ENCODE data around the gene DGKQ.

DGKQ gene

DNA sequence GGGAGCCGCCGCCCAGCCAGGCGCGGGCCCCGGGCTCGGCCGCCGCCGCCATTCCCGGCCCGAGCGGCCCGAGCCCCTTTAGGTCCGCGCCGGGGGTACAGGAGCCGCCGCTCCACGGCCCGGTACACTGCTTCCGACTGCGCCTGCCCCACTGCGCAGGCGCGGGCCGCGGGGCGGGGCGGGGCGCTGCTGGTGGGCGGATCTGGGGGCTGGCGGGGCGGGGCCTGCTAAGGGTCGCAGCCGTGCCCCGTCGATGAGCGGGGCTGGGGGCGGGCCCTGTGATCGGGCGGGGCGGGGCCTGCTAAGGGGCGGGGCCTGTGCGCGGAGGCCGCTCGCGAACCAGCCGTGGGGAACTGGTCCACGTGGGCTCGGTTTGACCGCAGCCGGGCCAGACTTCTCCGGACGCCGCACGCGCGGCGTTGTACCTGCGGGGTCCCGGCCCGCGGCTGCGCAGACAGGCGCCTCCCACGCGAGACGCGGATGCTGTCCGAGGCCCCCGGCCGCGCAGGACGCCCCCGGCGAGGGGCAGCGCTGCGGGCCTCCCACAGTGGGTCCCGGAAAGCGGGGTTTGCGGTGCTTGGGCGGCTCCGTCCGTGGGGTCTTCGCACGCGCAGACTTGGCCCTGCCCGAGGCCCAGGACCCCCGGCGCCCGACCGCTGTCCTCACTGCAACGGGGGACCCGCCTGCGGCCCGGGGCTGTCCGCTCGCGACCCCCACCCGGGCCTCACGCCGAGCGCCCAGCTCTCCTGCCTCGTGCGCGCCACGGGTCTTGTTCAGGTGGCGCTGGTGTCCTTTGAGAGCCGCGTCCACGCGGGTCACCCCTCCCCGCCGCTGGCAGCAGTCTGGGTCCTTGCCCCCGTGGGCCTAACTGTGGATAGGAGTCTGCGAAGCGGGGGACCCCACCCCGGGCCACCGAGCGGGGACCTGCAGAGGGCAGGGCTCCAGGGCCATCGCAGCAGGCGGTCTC lies at the start of gene DGKQ:
Gene DGKQ (minus strand): TSS at position 139 of the 967 bp plus-strand sequence. CDS start 87 bp downstream, at position 52.
- peak; percentile 91 to 93 for DNase-seq

DNA sequence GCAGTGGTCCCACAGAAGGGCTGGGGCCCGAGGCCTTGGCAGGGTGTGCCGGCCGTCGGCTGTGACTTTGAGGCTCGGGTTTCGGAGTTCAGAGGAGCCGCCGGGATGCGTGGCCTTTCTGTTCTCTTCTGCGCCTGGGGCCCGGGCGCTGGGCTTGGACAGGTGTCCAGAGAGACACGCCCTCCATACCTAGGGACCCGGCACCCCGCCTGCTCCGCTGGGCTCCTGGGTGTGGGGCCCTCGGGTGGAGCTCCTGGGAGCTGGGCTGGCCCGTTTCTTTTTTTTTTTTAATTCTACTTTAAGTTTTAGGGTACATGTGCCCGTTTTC lies 49.3 kb upstream of the DGKQ start:
- DNase-seq = no peak

DNA sequence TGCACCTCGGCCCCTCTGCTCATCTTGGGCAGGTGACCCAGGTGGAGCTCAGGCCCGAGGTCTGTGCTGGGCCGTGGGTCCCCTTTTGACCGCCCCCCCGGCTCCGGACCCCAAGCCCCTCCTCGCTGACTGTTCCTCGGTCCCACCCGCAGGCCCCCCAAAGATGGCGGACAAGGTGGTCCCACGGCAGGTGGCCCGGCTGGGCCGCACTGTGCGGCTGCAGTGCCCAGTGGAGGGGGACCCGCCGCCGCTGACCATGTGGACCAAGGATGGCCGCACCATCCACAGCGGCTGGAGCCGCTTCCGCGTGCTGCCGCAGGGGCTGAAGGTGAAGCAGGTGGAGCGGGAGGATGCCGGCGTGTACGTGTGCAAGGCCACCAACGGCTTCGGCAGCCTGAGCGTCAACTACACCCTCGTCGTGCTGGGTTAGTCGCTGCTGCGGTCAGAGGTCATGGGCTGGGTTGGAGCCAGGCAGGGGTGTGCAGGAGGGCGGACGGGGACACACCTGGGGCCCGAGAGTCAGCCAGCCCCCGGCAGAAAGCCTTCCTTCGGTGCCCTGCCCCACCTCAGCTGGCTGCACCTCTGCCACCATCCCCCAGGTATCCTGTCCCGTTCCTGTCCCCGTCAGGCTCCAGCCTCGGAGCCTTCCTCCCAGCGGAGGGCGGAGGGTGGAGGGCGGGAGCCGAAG lies 48.8 kb upstream of the DGKQ start:
- DNase-seq = no peak

DNA sequence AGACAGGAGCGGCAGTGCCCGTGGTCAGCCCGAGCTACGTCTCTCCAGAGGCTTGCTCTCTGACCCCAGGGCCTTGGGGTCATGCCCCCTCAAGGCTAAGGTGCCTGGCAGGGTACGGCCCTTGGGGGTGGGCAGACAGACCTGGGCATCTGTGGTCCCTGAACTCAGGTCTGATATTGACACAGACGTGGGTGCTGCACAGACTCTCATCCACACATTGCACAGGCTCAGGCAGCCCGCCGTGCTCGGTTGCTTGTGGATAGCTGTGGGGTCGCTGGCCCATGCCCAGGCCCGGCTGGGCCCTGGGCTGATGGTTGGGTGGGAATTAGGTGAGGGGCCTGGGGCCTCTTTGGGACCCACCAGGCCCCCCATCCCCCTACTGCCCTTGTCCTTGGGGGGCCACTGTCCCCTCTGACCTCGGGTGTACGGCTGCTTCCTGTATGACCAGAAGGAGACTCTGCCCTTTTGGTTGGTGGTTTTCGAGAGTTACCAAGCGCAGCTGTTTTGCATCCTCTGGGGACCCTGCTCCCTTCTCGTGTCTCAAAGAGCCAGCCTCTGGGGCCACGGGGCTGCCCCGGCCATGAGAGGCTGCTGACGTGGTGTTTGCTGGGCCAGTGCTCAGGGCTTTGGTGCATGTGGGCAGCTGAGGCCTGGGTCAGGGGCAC lies 48.1 kb upstream of the DGKQ start:
- peak in 1 of 2 donors; percentile 33 for DNase-seq

DNA sequence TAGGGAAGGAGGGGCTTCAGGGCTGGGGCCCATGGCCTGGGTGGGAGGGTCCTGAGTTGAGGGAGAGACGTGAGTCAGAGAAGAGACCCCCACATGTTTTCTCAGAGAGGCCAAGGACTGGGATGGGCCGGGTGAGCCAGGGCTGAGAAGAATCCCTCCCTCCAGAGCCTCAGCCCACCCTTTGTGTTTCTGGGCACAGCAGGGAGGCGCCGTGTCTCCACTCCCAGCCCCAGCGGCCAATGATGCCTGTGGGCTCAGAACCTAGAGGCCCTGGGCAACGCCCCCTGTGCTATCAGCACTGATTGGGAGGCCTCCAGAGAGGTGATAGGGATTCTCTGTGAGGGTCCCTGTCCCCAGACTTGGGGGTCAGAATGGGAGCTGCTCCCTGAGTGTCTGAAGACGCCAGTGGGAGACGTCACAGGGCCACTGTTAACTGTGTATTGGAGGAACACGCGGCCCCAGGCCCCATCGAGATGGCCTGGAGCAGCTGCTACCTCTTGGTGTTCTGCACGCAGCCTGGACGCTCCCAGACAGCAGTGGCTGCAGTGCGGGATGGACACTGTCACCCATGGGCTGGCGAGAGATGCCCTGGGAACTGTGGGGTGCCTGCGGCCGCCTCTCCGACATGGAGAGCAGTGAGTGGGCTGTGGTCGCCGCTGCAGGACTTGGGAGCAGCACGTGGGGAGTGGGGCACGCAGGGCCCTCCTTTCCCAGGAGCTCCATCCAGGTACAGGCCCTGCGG lies 46.5 kb upstream of the DGKQ start:
- no peak for DNase-seq

DNA sequence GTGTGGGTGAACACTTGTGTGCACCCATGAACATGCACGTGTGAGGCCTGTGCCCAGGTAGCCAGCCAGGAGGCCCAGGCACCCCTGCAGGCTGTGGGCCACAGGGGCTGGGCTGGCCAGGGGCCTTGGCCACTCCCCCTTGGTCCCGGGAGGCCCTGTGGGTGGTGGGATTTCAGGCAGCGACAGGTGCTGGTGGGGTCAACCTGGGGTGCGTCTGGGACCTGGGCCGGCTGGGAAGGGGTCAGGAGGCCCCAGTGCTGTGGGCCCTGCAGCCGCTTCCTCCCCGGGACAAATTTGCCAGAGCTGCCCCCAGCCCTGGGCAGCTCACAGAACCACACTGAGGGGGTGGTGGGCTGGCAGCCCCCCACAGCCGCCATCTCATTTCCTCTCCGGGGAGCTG lies 46.0 kb upstream of the DGKQ start:
- no peak for DNase-seq

DNA sequence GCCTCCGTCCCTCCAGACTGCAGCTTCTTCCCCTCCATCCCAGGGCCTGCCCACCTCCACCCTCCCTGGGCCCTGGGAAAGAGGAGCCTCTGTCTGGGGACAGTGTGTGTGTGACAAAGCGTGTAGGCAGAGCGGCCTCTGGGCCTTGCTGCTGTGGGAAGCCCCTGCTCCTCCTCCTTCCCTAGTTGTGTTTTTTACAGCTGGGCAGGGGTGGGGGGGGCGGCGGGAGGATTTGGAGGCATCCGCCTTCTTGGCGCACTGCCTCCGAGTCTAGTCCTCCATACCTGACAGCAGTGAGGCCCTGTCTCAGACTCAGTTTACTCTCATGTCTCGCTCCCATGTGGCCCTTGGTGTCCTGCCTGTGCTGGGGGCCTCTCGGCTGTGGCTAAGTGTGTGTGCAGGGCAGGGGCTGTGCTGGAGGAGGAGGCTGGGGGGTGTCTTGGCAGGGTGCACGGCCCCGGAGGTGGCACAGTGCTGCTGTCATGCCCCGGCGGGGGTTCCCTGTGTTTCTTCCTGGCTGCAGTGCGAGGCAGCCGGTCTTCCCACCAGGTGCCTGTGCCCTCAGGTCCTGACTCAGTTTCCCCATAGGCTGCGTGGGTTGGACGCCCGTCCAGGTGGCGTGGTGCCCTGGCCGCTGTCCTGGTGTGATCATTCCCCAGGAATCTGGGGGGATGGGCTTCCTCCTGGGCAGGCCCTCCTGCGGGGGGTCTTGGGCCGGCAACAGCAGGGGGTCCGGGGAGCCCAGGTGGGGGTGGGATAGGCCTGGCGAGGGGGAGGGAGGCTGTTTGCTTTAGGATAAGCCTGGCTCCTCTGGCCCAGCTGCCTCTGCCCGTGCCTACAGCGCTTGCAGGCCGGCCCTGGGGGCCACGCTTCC lies 45.0 kb upstream of the DGKQ start:
- DNase-seq = no peak

- DNase-seq = no peak
These were observed 44.3 kb upstream of the DGKQ start for GRCh38 chr4:1017706-1018105.

GRCh38 chr4:1017211-1017610 lies 43.8 kb upstream of the DGKQ start:
- DNase-seq = no peak

GRCh38 chr4:1015746-1016145 lies 42.4 kb upstream of the DGKQ start:
- no peak for DNase-seq

DNA sequence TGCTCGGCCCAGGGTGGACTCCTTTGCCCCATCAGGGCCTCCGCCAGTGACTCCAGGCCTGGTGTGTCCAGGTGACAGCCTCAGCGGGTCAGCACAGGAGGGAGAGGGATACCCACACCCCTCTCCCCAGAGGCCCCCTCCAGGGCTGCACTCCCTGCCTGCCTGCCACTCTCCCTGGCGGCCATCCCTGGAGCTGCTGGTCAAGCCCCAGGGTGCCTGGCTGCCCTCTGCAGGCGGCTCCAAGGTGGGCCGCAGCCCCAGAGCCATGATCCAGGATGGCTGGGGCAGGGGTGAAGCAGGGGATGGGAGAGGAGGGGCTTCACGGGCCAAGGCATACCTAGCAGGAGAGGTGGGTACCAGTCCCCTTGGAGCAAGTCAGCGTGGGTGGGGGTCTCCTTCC lies 41.8 kb upstream of the DGKQ start:
- DNase-seq = no peak

DNA sequence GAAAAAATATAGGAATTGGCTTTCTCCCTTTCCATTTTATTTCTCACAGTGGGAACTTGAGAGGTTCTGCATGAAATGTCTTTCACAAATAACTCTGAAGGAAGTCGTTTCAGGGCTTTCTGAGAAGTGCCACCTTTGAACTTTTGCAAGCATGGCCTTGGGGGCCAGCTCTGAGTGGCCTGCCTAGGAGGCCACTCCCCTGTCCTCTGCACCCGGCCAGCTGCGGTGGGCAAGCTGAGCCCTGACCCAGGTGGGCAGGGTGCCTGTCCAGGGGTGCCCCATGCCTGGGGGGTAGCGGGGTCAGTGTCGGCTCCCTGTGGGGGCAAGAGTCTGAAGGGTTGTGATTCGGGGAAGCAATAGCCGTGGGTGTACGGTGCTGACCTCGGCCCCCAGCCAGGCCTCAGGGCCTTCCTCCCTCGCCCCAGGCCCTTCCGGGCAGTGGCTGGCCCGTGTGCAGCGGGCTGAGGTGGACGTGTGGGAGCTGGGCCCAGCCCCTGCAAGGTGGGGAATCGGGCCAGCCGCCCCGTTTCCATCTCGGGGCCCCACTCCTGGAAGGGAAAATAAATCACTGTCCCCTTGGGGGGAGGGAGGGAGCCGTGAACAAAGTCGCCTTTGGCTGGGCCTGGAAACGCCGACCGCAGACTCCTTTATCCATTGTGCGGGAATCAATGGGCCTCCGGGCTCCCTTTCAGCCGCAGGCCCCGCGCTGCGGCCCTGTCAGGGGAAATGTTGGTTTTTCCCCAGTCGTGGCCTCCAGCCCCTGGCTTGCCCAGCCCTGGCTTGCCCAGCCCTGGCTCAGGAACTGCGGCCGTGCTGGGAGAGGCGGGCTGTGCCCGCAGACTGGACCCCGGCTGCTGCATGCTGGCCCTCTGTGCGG lies 41.2 kb upstream of the DGKQ start:
- DNase-seq = no peak

- no peak for DNase-seq
These were observed 40.1 kb upstream of the DGKQ start for GRCh38 chr4:1013225-1014073.

DNA sequence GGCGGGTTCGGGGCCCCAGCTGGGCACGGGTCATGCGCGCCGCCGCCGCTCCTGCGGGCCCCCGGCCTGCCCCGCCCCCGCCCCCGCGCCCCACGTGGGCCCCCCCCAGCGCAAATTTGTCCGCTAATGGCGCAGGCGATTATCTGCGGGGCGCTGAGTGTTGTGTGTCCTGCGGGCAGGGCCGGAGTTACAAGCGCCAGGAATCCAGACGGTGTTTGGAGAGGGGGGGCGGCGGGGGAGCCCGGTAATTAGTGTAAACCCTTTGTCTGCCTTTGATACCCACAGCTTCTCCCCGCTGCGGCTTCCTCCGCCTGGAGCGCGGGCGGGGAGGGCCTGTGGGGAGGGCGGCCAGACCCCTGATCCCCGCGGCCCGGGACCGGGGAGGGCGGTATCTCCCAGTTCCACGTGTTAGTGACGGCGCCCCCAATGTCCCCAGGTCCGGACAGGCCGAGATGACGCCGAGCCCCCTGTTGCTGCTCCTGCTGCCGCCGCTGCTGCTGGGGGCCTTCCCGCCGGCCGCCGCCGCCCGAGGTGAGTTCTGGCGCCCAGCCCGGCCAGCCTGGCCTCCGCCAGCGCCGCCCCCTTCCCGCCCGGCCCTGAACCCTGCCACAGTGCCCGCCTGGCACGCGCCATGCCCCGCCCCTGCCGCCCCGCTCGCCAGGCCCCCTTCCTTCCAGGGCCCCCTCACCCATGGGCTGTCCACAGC lies 38.8 kb upstream of the DGKQ start:
- DNase-seq = peak; percentile 13 to 43

GRCh38 chr4:1011666-1012033 lies 38.3 kb upstream of the DGKQ start:
- no peak for DNase-seq

DNA sequence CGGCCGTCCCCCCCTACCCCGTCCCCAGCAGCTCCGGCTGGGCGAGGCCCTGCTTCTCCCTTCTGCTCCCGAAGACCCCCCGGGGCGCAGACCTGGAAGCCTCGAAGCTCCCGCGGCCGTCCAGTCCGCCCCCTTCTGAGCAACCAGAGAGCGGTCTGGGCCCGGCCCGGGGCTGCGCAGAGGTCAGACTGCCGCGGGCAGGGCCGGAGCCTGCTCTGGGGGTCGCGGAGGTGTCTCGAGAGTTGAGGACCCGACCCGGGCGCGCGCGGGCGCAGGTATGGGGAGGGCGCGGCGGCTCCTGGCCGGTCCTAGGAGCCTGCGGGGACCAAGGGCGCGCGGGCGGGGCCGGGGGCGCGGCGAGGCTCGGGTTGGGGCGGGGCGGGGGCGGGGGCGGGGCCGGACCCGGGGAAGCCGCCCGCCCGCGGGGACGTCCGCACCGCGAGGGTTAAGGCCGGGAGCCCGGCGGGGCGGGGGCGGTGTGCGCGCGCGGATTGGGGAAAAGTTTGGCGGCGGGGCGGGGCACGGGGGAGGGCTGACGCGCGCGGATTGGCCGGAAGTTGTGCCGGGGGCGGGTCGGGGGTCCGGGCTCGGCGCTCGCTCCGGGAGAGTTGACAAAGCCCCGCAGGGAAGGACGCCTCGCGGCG lies 37.8 kb upstream of the DGKQ start, which contains the start of gene FGFRL1:
Gene FGFRL1 (plus strand): TSS at position 605 of the 644 bp plus-strand sequence. CDS start 860 bp downstream, outside the sequence.
- peak; percentile 90 to 93 for DNase-seq

DNA sequence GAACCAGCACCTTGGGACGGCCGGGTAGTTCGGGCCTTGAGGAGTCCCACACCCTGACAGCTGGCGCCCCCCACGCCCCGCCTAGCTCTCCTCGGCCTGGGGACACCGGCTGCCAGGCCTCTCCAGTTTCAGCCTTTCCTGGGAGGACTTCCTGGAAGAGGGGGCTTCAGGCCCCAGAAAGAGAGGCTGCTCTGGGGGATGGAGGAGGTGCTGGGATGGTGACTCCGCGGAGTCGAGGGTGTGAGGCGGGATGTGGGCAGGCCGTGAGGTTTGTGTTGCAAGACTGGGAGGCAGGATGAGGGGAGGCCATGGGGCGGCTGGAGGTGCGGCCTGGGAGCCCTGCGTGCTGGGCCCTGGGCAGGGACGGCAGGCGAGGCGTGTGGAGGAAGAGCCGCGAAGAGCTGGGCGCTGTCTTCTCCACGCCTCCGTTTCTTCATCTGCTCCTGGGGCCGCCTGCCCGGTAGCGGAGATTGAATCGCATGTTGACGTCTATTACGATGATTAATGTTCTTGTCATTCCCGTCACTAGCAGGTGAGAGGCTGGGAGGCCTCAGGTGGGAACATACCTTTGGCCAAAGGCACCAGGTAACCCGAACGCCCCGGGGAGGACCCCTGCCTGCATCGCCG lies 37.1 kb upstream of the DGKQ start:
- peak; percentile 72 for DNase-seq

Measured in CD4-positive, alpha-beta T cell treated with Interleukin-1 beta for 1 hour (primary cell).